ENCODE data around the gene FRMD5. TPM values are rescaled to one million over a fixed set of nuclear protein-coding genes. Genes with fewer than 3 reads are reported as not detected.

The FRMD5 gene
- total RNA-seq, 1 experiment from 2014 or later = 3.9 TPM

DNA sequence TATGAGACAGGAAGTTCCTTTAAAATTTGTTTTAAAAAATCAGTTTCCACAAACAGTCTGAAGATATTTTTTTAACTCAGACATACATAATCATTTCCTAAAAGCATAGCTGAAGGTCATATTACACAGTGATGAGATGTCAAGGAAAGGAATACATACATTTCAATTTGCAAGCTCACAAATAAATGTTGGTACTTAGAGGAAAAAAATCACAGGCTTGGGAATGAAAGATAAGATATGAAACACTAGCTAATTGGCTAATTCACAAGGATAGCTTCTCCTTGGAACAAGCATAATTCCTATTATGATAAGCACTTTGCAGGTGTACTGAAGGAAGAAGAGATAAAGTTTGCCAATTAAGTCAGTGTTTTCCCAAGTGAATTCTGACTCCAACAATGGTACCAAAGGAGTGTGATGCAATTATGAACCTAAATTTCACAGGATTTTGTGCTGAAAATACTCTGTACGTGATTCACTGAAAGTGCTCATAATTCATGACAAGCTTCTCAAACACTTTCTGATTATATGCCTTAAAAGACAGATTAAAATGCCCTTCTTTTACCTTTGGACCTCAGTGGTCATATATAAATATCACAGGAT is 112.4 kb downstream of the FRMD5 start:
- no peak overlapping the region for H3K14ac ChIP-seq (ENCODE audit: insufficient read depth, low read length)
- H4K8ac ChIP-seq (replicated peaks; ENCODE audit: insufficient read length, low read depth, low read length) = no peak overlapping the region
- H3K4me1 Mint-ChIP-seq = no peaks in the 10 kb centered on the region
- no peaks in the 10 kb centered on the region for H3K4me1 ChIP-seq (ENCODE audit: insufficient read depth, low read length)
- H3K9me3 Mint-ChIP-seq = peaks cover 0 to 5% of the 10 kb centered on the region in 2 experiments; a peak in 2 of 5 replicates
- WGBS (ENCODE audit: extremely low coverage, insufficient read length, low lambda C conversion rate) = no CpG with 5 or more reads among the region's 1 CpG
- no peaks in the 10 kb centered on the region for H3K79me2 ChIP-seq (ENCODE audit: insufficient read depth, low read length)
- no peaks in the 10 kb centered on the region for H3K27me3 Mint-ChIP-seq (ENCODE audit: low read depth)
- no peaks in the 10 kb centered on the region for H3K79me1 ChIP-seq (ENCODE audit: insufficient read depth, low read depth, low read length, poor library complexity, severe bottlenecking)
- no peaks in the 10 kb centered on the region for H3K27me3 ChIP-seq (ENCODE audit: insufficient read depth, low read length)
- no peak overlapping the region for H2BK120ac ChIP-seq (ENCODE audit: low read depth, low read length, poor library complexity, severe bottlenecking)
- no peaks in the 10 kb centered on the region for H3K23me2 ChIP-seq (ENCODE audit: insufficient read length, low read depth, low read length, poor library complexity, severe bottlenecking)
- no peak overlapping the region for H4K91ac ChIP-seq (ENCODE audit: insufficient read length, low read depth, low read length)
- no peak overlapping the region for H3T11ph ChIP-seq (ENCODE audit: low read length)
- DNase-seq = no peak
- H2BK20ac ChIP-seq (ENCODE audit: low read depth, low read length, poor library complexity, severe bottlenecking) = no peak overlapping the region
- no peak overlapping the region for H3K27ac Mint-ChIP-seq
- no peak overlapping the region for H2BK5ac ChIP-seq (ENCODE audit: insufficient read length, low read length)
- H4K20me1 ChIP-seq (ENCODE audit: control insufficient read depth, insufficient read depth, insufficient read length) = no peaks in the 10 kb centered on the region
- no peak overlapping the region for H2AK5ac ChIP-seq (ENCODE audit: insufficient read length, low read length)
- no peak overlapping the region for H2AFZ ChIP-seq (ENCODE audit: low read length)
- no peak overlapping the region for H3K27ac ChIP-seq (ENCODE audit: insufficient read length, low read depth, low read length)
- no peak overlapping the region for H3K23ac ChIP-seq (ENCODE audit: insufficient read length, low read depth, low read length)
- H4K5ac ChIP-seq (ENCODE audit: insufficient read length, low read depth, low read length) = no peak overlapping the region
- H2BK15ac ChIP-seq (ENCODE audit: low read depth, low read length) = no peak overlapping the region
- H3K4ac ChIP-seq (ENCODE audit: low read depth, low read length) = no peak overlapping the region
- no peak for TF ChIP-seq CTCF (conservative IDR thresholded peaks at IDR 0.05)
- no peak overlapping the region for H3K4me2 ChIP-seq (ENCODE audit: insufficient read depth, insufficient read length, low read length)
- no peak overlapping the region for H2BK12ac ChIP-seq (ENCODE audit: insufficient read length, low read depth, low read length)
- no peak overlapping the region for H3K18ac ChIP-seq (ENCODE audit: insufficient read length, low read depth, low read length)
- no peak overlapping the region for H3K4me3 Mint-ChIP-seq
- H3K56ac ChIP-seq (ENCODE audit: insufficient read length, low read depth, low read length) = no peak overlapping the region
- no peaks in the 10 kb centered on the region for H3K36me3 Mint-ChIP-seq (ENCODE audit: insufficient read depth in 1 of 3, low read depth in 3 of 3)
- no peaks in the 10 kb centered on the region for H3K9me3 ChIP-seq (ENCODE audit: control insufficient read depth, low read depth, low read length)
- no peak overlapping the region for H3K9ac ChIP-seq (ENCODE audit: extremely low read depth, insufficient read length, low read length)
